HUES6 (cell line): ENCODE measurements around the gene MTMR11.
A peak's percentile ranks its signal among the peaks of the same experiment; 100 is the strongest.

Source experiments
- H3K27ac ChIP-seq: 2 replicates; pipeline ENCODE4 v1.7.0; 2013; ENCODE audit warnings: low read depth, mild to moderate bottlenecking, low read length, inconsistent platforms
- H3K27me3 ChIP-seq: 2 replicates; pipeline ENCODE4 v1.6.1; 2013; ENCODE audit warnings: low read length; ENCODE audit not compliant: control insufficient read depth, insufficient read depth
- H3K36me3 ChIP-seq: 2 replicates; pipeline ENCODE4 v1.6.1; 2013; ENCODE audit warnings: low read length; ENCODE audit not compliant: control insufficient read depth, insufficient read depth
- H3K4me1 ChIP-seq: 2 replicates; pipeline ENCODE4 v1.6.1; 2013; ENCODE audit warnings: low read length; ENCODE audit not compliant: control insufficient read depth, insufficient read depth
- H3K4me3 ChIP-seq: 2 replicates; pipeline ENCODE4 v1.5.1; 2013; ENCODE audit warnings: low read depth, low read length
- H3K9ac ChIP-seq: one replicate; pipeline ENCODE4 v1.6.1; 2013; ENCODE audit warnings: mild to moderate bottlenecking, low read length
- H3K9me3 ChIP-seq: 2 replicates; pipeline ENCODE4 v1.6.1; 2013; ENCODE audit warnings: low read depth, low read length; ENCODE audit not compliant: control insufficient read depth, insufficient read depth

The MTMR11 gene

DNA sequence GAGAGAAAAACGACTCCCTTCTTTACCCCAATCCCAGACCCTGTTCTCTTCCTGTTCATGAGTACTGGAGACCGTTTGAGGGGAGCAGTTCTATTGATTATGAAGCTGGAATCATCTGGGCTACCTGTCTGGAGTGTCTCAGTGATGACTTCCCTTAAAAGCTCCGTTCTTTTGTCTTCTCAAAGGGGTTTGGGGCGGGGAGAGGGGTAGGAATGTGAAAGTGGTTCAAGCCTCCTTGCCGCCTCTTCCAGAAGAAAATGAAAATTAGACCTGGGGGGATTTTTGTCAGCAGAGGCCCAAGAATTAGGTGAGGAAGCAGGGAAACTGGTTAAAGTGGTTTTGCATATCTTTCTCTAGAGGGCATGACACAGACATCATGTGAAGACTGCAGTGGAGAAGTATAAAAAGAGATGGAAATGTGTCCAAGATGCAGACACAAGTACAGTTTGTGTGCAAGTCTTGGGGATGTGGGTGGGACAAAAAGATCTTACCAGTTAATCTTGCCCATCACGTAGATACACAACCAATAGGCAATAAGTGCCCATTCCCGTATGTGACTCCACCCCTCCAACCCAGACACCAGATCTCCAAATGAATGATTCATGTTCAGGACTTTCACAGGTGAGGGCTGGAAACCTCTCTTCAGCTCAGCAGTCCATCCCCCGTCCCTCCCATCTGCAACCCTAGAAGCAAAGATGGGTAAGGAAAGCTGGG is 470 bp upstream of the MTMR11 start:
- H3K4me1 ChIP-seq: peaks cover 41% of the 10 kb centered on the region
- H3K36me3 ChIP-seq: no peaks in the 10 kb centered on the region; the same call in 1 of the 2 replicates
- no peak overlapping the region; the same call in 1 of the 2 replicates for H3K27ac ChIP-seq
- peak overlapping the region; percentile 61 for H3K4me3 ChIP-seq
- peak overlapping the region; percentile 35 for H3K9ac ChIP-seq
- no peaks in the 10 kb centered on the region for H3K9me3 ChIP-seq
- H3K27me3 ChIP-seq: no peaks in the 10 kb centered on the region

DNA sequence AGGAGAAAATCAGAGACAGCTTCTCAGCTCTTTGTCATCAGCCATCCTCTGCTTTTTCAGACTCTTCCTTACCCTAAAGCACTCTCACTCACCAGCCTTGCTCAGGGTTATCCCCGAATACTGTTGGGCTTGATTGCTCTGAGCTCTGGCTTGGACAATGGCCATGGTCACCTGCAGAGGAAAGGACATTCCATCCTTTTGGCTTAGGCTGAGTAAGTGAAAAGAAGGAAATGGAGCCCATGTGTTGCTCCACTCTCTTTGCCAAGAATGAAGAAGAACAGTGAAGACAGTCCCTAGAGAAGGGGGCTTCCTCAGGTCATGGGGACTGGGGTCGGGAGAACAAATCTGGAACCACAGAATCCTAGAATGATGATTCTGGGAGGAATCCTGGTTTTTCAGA is 2.3 kb downstream of the MTMR11 start:
- no peaks in the 10 kb centered on the region for H3K27me3 ChIP-seq
- peaks cover 24% of the 10 kb centered on the region for H3K4me1 ChIP-seq
- H3K36me3 ChIP-seq: no peaks in the 10 kb centered on the region; the same call in 1 of the 2 replicates
- H3K27ac ChIP-seq: no peak overlapping the region
- H3K9ac ChIP-seq: no peak overlapping the region
- H3K9me3 ChIP-seq: no peaks in the 10 kb centered on the region
- no peak overlapping the region for H3K4me3 ChIP-seq

DNA sequence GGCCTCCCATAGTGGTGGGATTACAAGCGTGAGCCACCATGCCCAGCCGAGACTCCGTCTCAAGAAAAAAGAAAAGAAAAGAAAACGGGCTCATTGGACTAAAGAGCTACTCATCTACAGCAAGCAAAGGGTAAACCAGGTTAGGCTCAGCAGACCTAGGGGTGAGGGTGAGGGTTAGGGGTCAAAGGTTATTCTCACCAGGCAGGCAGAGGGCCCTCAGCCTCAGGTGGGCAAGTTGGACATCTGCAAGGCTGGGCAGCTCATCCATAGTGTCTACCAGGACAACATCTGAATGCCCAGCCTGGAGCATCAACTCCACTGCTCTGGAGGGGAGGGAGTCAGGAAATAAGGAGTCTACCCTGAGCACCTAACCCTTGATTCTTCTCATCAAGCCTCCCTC is 3.5 kb downstream of the MTMR11 start:
- no peaks in the 10 kb centered on the region; the same call in 1 of the 2 replicates for H3K36me3 ChIP-seq
- no peaks in the 10 kb centered on the region for H3K9me3 ChIP-seq
- no peak overlapping the region for H3K9ac ChIP-seq
- no peak overlapping the region for H3K27ac ChIP-seq
- no peaks in the 10 kb centered on the region for H3K27me3 ChIP-seq
- H3K4me3 ChIP-seq: no peak overlapping the region
- peaks cover 30% of the 10 kb centered on the region for H3K4me1 ChIP-seq

DNA sequence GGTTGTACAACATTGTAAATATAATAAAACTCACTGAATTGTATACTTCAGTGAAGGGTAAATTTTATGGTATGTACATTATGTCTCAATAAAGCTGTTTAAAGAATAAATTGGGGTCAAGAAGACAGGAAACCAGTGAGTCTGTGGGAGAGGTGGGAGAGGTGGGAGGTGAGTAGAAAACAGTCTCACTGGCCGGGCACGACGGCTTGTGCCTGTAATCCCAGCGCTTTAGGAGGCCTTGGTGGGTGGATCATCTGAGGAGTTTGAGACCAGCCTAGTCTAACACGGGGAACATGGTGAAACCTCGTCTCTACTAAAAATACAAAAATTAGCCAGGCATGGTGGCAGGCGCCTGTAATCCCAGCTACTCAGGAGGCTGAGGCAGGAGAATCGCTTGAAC is 4.2 kb downstream of the MTMR11 start:
- Histone ChIP-seq H3K4me3 (no peak overlapping the region), H3K27me3 (no peaks in the 10 kb centered on the region), H3K27ac (no peak overlapping the region), H3K9me3 (no peaks in the 10 kb centered on the region), H3K9ac (no peak overlapping the region), H3K36me3 (no peaks in the 10 kb centered on the region; the same call in 1 of the 2 replicates), H3K4me1 (peaks cover 23% of the 10 kb centered on the region)

DNA sequence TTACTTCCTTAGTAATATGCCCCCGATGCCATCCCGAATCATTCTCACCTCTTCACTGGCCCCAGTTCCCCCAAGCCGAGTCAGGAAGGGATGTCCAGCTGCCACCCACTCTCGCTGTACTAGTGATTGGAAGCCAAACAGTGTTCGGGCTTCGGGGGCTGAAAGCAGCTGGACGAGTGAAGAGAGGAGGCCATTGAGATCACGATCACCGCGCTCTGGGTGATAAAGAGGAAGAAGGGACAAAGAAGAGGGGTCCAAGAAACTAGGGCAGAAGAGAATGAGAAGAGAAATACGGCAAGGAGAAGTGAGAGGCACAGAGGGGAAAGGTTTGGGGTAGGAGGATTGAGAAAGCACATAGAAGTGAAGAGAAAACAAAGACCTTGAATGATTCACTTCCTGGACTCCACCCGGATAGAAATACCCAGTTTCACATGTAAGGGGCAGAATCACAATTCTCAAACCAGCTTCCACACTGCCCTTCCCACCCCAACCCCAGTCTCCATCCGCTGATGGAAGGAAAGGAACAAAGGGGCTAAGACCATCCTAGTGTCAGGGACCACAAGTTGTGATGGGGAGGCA is 5.4 kb downstream of the MTMR11 start:
- no peak overlapping the region for H3K4me3 ChIP-seq
- no peaks in the 10 kb centered on the region for H3K9me3 ChIP-seq
- H3K4me1 ChIP-seq: peaks cover 16% of the 10 kb centered on the region
- no peak overlapping the region for H3K9ac ChIP-seq
- no peaks in the 10 kb centered on the region for H3K27me3 ChIP-seq
- no peak overlapping the region for H3K27ac ChIP-seq
- peaks cover 6% of the 10 kb centered on the region for H3K36me3 ChIP-seq

DNA sequence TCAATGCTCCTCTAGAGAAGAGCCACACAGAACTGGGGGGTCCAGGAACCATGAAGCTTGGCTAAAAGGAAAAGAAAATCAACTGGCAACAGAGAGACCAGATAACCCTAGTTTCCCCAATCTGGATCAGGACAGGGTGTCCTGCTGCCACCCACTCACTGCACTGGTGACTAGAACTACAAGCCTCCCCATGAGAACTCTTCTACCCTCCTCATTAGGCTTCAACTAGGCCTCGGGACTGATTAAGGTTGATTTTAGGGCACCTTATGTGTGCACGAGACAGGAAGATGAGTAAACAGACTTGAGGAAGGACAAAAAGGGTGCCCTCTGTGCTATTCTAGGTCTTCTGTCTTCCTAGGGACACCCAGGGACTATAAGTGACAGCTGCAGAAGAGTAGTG is 6.8 kb downstream of the MTMR11 start:
- Histone ChIP-seq H3K27me3 (no peaks in the 10 kb centered on the region), H3K4me3 (no peak overlapping the region), H3K27ac (no peak overlapping the region), H3K9me3 (no peaks in the 10 kb centered on the region), H3K36me3 (peaks cover 20% of the 10 kb centered on the region), H3K4me1 (peaks cover 16% of the 10 kb centered on the region), H3K9ac (no peak overlapping the region)

DNA sequence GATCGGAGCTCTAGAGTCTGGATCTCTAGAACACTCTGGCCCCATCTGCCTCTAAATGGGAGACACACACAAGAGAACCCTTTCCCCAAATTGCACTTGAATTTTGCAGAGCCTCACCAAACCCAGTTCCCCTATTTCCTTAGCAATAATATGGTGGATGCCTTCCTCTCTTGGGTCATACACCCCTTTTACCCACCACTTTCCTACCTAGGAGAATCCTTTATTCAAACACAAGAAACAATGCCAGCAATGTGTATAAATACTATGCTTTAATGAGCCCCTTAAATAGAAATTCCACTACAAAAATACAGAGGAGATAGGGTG is 8.3 kb downstream of the MTMR11 start:
- peak overlapping the region; percentile 96 for H3K4me3 ChIP-seq
- no peaks in the 10 kb centered on the region for H3K9me3 ChIP-seq
- peak overlapping the region; percentile 93 for H3K9ac ChIP-seq
- H3K27me3 ChIP-seq: no peaks in the 10 kb centered on the region
- peaks cover 16% of the 10 kb centered on the region for H3K4me1 ChIP-seq
- peaks cover 35% of the 10 kb centered on the region for H3K36me3 ChIP-seq
- H3K27ac ChIP-seq: peak overlapping the region; percentile 94

DNA sequence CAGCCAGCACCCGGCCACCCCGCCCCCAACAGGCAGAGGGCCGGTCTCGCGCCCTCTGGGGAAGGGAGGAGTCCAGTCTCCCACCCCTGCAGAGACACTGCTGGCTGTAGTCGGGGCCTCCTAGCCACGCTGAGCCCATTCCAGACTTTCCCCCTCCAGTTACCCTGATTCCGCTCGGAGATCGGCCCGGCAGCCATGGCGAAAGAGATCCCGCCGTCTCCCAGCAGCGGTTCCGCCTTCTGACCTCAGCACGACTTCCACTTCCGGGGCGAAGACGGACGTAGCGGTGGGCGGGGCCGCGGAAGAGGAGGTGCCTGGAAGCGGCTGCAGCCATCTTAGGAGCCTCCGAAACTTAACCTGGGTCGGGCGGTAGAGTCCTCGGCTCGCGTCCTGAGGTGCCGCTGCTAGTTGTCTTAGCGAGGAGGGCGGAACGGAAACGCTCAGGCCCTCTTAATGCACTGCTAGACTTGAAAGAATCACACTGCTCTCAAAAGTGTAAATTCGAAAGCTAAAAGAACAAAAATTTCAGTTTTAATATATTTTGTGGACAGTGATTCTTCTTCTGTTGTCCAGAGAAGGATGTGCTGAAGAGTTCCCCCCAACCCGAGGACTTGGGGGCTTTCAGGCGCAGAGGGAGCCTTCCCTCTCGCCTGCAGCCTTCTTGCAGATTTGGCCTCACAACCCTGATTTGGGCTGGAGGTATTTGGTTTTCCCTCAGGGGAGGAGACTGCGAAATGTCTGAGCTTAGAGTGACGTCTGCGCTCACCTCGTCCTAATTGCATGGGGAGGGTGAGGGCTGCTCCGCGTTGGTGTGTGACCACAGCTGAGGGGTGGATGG is 8.9 kb downstream of the MTMR11 start, which contains the start of gene SF3B4:
SF3B4 (minus strand) TSS at position 241 of the 838 bp plus-strand sequence; CDS start at position 197, 44 bp downstream.
- H3K4me3 ChIP-seq: peak within 1 kb of the TSS; percentile 96
- H3K27ac ChIP-seq: peak within 1 kb of the TSS; percentile 94
- peaks cover 41% of the 10 kb centered on the region for H3K36me3 ChIP-seq
- peaks cover 16% of the 10 kb centered on the region for H3K4me1 ChIP-seq
- no peaks in the 10 kb centered on the region for H3K27me3 ChIP-seq
- no peaks in the 10 kb centered on the region for H3K9me3 ChIP-seq
- H3K9ac ChIP-seq: peak within 1 kb of the TSS; percentile 93

DNA sequence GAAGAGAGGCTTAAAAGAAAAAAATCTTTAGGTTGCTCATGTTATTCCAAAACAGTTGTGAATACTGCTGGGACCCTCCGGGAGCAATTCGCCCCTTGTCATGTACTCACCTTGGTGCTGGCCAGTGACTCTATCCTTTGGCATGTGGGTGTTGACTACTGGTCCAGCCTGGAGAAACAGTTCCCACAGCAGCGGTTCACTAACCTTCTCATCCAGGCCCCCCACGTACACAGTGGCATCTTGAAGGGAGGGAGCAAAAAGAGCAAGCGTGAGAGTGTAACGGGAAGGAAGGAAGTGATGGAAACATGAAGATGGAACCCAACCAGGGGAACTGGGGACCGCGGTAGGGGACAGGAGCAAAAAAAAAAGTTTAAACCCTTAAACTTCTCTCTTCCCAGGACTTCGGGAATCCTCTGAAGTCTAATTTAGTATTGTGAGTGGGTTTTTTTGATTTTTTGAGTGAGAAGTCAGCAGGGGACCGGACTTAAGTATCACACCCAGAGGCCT is 9.6 kb downstream of the MTMR11 start:
- peak overlapping the region; percentile 94 for H3K27ac ChIP-seq
- H3K9ac ChIP-seq: peak overlapping the region; percentile 93
- peaks cover 46% of the 10 kb centered on the region for H3K36me3 ChIP-seq
- H3K9me3 ChIP-seq: no peaks in the 10 kb centered on the region
- no peaks in the 10 kb centered on the region for H3K27me3 ChIP-seq
- H3K4me1 ChIP-seq: peaks cover 16% of the 10 kb centered on the region
- peak overlapping the region; percentile 96 for H3K4me3 ChIP-seq

DNA sequence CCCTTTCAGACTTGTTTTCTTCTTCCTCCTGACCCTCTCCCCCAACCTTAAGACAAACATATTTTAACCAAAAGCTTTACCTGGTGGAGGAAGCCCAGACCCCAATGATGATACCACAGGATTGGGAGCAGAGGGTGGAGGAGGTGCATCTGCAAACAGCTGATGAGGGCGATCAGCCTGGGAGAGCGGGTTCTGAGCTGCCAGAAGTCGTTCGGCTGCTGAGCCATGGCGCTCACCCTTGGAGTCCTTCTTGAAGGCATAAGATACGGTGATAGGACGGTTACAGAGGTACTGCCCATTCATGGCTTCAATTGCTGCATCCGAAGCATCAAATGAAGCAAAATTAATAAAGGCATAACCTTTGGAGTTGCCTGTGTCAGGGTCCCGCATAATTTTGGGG is 10.4 kb downstream of the MTMR11 start:
- no peak overlapping the region for H3K27ac ChIP-seq
- H3K9ac ChIP-seq: no peak overlapping the region
- H3K27me3 ChIP-seq: no peaks in the 10 kb centered on the region
- peak overlapping the region; percentile 96; the same call in 1 of the 2 replicates for H3K4me3 ChIP-seq
- H3K9me3 ChIP-seq: no peaks in the 10 kb centered on the region
- peaks cover 16% of the 10 kb centered on the region for H3K4me1 ChIP-seq
- H3K36me3 ChIP-seq: peaks cover 46% of the 10 kb centered on the region
